Neuron (in vitro differentiated cells): ENCODE results near the gene C10orf120.

Experiments
- H2AFZ ChIP-seq: one replicate; pipeline ENCODE4 v1.6.1; 2013; ENCODE audit warnings: low read depth, mild to moderate bottlenecking, inconsistent platforms, low read length, moderate library complexity
- H3K27me3 ChIP-seq: one replicate; pipeline ENCODE4 v1.6.1; 2013; ENCODE audit warnings: low read length; ENCODE audit not compliant: insufficient read depth
- H3K36me3 ChIP-seq: one replicate; pipeline ENCODE4 v1.6.1; 2013; ENCODE audit warnings: low read length; ENCODE audit not compliant: insufficient read depth
- H3K4me1 ChIP-seq: one replicate; pipeline ENCODE4 v1.6.1; 2013; ENCODE audit warnings: low read length; ENCODE audit not compliant: insufficient read depth
- H3K4me3 ChIP-seq: 2 replicates; pipeline ENCODE4 v1.5.1; 2013; ENCODE audit warnings: mild to moderate bottlenecking, low read length, moderate library complexity
- H3K9me3 ChIP-seq: one replicate; pipeline ENCODE4 v1.6.1; 2013; ENCODE audit warnings: low read length

C10orf120 gene

DNA sequence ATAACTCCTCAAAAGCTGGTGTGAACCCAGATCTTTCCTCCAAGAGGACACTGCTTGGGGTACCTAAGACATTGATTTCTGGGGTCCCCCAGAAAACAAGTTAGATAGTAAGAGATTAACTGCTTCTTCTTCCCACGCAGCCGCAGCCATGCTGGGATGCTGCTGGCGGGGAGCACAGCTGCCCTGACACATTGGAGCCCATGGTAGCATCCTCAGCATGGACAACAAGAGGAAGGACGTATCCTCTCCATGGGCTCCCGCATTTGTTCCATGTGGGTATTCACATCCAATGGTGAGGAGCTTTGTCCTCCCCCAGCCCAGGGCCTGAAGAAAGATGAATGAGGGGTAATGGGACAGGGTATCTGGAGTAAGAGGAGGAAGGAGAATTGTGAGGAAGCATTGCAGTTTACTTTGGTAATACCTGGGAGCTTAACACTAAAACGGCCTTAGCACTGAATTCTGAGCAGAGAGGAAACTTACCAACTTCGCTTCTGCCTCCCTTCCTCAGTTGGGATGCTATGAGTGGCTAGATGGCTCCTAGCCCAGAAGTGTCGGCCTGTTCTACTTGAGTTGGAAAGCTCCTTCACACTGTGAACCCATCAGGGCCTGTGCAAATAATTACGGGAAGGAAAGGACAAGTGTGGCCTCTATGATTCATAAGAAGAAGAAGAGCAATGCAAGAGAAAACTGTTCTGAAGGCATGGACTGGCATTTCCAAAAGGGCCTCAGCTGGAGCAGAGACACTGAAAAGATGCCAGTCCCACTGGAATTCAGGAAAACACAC is 43.9 kb downstream of the C10orf120 start:
- Histone ChIP-seq H3K9me3 (no peaks in the 10 kb centered on the region), H3K4me3 (no peak overlapping the region), H3K4me1 (no peaks in the 10 kb centered on the region), H2AFZ (no peak overlapping the region), H3K27me3 (peaks cover 4% of the 10 kb centered on the region), H3K36me3 (no peaks in the 10 kb centered on the region)

DNA sequence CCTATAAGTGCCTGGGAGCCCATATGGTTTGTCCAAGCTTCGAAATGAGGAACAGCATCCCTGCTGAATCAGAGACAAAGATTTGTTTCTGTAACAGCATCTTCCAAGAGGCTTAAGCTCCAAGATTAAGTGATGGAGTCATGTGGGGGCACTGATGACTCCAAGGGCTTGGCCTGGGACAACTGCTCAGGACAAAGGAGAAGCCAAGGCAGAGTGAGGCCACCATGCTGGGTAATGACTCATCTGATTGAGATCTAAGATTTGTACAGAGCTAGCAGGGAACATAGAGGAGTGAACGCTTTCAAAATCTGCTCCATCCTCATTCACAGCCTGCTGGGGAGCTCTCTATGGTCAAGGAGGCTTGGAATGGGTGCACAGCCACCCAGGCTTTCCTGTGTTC is 49.3 kb downstream of the C10orf120 start:
- H3K4me1 ChIP-seq, result no peaks in the 10 kb centered on the region
- no peaks in the 10 kb centered on the region for H3K9me3 ChIP-seq
- no peak overlapping the region for H3K4me3 ChIP-seq
- no peaks in the 10 kb centered on the region for H3K36me3 ChIP-seq
- H2AFZ ChIP-seq, result no peak overlapping the region
- no peaks in the 10 kb centered on the region for H3K27me3 ChIP-seq

DNA sequence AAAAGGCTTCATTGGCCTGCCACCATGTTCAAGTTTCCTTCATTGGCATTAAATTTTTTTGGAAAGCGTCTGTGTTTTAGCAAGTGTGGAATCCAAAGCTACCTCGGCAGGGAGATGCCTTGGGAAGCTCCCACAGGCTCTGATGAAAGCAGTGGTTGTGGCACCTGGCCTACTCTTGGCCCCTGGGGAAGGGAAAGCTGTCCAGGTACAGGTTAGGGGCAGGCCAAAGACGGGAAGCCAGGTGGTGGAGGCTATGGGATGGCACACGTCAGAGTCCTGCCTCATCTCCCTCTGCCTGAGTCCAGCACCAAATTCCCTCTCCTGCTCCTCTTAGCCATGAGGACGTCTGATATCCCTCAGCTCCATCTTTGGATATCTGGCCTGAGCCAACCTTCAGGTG is 49.7 kb downstream of the C10orf120 start:
- no peaks in the 10 kb centered on the region for H3K36me3 ChIP-seq
- H3K27me3 ChIP-seq, result no peaks in the 10 kb centered on the region

DNA sequence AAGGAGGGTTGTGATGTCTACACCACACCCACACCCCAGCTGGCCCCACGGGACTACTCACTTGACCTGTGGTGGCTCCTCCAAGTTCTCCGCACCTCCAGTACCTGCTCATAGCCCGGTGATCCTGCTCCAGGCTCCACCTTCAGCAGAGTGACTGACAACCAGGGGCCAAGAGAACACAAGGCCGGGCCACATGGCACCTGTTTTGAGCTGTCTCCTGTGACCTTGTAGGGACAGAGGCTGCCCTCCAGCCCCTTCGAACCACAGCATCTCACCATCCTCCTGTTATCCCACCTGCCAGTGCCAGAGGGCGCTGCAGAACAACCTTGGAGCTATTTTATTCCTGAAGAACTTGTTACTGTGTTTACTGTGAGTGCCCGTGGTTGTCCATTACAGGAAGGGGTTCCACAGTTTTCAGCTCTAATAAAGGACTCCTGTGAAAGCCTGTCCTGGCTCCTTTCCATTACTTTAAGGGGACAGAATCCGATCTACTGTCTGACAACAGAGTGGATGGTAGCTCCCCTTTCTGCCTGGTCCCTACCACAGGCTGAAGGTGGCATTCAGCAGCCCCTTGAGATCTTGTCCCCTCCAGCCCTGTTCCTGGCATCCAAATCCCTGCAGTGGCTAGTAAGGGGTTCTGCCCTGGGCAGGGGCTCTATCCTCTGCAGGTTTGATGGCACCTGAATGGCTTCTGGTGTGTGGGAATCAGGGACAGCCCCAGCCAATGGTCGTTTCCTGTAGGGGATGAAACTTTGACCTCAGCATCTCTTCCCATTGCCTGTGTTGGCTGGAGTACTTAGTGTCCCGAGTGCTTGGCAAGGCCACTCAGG is 50.8 kb downstream of the C10orf120 start:
- no peaks in the 10 kb centered on the region for H3K4me1 ChIP-seq
- no peaks in the 10 kb centered on the region for H3K9me3 ChIP-seq
- no peaks in the 10 kb centered on the region for H3K27me3 ChIP-seq
- H3K4me3 ChIP-seq, result no peak overlapping the region
- no peaks in the 10 kb centered on the region for H3K36me3 ChIP-seq
- no peak overlapping the region for H2AFZ ChIP-seq

More for the DNA sequence above, 49.7 kb downstream of the C10orf120 start:
- Histone ChIP-seq H2AFZ (no peak overlapping the region), H3K4me3 (no peak overlapping the region), H3K4me1 (no peaks in the 10 kb centered on the region), H3K9me3 (no peaks in the 10 kb centered on the region)
